ENCODE data around the gene PDLIM1.

The PDLIM1 gene

DNA sequence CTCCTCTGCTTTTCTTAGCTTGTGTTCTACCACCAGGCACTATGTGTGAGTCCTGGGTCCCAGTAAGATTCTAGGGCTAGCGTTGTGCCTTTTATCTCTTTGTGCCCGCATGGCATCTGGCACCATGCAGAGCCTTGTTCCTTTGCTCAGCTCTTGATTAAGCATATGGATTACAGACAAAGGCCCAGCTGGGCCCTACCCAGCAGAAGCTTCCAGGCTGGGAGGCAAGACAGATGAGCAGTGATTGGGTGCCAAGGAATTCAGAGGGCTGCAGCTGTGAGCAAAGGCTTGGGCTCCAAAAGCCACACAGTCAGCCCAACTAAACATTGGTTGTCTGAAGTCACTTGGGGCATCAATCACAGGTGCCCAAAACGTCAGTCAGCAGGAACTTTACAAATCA, 94.8 kb downstream of the PDLIM1 start:
- DNase-seq: no peak

DNA sequence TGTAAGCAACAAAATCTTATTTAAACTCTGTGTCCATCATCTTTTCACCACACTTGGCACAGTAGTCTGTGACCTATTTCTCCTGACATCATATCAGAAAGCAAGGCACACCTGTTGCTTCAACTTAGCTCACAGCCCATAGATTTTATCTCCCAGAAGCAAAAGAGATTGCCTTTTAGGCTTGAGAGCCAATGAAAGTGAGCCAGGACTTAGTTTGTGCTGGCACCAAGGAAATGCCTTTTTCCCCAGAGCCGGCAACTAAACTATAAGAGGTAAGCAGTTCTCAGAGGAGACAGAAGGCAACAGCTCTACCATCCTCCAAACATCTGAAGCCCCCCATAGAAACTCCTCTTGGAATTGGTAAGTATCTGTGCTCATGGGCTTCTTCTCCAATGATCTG, 96.9 kb downstream of the PDLIM1 start, which contains the start of gene ACSM6:
ACSM6 (plus strand) TSS at position 295 of the 400 bp plus-strand sequence. CDS start 248 bp downstream, outside the sequence.
- no peak for DNase-seq

DNA sequence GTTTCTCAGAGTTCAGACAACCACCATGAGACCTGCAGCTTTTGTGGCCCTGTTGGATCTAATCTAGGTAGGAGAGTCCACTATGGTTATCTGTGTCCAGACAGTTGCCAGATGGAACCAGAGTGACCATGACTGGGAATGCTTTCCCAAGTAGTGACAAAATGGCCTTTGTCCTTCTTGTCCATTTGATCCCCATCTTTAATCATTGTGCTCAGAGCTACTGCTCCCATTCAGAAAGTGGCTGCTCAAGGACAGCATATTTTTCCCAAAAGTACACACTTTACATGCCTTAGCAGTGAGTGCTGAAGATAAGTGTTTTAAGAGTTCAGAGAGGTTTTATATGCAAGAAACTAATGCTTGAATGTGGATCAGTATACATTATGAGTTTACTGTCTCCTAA, 102.2 kb downstream of the PDLIM1 start:
- DNase-seq: no peak

DNA sequence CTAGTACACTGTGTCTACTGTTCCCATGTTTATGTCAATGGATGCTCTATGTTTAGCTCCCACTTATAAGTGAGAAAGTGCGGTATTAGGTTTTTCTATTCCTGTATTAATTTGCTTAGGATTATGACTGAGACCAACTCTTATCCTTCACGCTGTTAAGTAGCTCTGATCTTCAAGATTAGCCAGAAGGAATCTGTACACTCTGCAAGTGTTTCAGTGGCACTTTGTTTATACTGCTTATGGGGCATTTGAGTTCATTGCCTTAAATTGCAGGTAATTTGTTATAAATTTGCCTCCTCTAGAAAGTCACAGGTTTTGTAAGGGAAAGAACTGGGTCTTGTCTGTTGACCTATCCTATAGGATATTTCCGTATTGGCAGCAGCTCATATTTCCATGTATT, 103.2 kb downstream of the PDLIM1 start:
- DNase-seq: no peak
